ENCODE data around the gene SPIRE2.

SPIRE2 gene

DNA sequence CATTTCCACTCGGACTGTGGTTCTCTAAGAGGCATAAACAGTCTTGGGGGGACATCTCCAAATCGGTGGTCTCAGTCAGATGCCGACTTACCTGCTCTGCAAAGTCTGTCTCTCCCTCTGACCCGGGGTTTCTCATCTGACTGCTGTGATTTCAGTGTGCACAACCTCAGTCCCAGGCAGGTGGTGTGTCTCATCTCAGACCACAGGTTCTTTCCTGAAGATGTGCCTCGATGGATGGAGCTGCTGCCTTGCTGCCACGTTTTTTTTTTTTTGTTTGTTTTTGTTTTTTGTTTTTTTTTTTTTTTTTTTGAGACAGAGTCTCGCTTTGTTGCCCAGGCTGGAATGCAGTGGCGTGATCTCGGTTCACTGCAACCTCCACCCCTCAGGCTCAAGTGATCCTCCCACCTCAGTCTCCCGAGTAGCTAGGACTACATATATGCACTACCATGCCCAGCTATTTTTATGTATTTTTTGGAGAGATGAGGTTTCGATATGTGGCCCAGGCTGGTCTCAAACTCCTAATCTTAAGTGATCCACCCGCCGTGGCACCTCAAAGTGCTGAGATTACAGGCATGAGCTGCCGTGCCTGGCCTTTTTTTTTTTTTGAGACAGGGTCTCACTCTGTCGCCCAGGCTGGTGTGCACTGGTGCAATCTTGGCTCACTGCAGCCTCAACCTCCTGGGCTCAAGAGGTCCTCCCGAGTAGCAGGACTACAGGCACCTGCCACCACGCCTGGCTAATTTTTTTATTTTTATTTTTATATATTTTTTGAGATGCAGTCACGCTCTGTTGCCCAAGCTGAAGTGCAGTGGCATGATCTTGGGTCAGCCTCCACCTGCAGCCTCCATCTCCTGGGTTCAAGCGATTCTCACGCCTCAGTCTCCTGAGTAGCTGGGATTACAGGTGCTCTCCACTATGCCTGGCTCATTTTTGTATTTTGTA is 15.4 kb downstream of the SPIRE2 start:
- Histone ChIP-seq H3K27me3 (replicated peaks; ENCODE audit: control insufficient read depth, insufficient read depth, low read length) (peaks cover 5% of the 10 kb centered on the region), H3K9ac (ENCODE audit: low read length) (no peak overlapping the region), H3K4me1 (ENCODE audit: control insufficient read depth, insufficient read depth, low read length) (no peaks in the 10 kb centered on the region), H3K36me3 (ENCODE audit: control insufficient read depth, insufficient read depth, low read length, severe bottlenecking) (no peaks in the 10 kb centered on the region), H3K4me3 (ENCODE audit: low read length) (no peak overlapping the region), H3K9me3 (ENCODE audit: control insufficient read depth, low read length) (no peaks in the 10 kb centered on the region)
- no peak for DNase-seq (ENCODE audit: low read depth)

- Histone ChIP-seq H3K36me3 (ENCODE audit: control insufficient read depth, insufficient read depth, low read length, severe bottlenecking) (no peaks in the 10 kb centered on the region), H3K9me3 (ENCODE audit: control insufficient read depth, low read length) (no peaks in the 10 kb centered on the region), H3K4me3 (ENCODE audit: low read length) (no peak overlapping the region), H3K9ac (ENCODE audit: low read length) (no peak overlapping the region), H3K27me3 (replicated peaks; ENCODE audit: control insufficient read depth, insufficient read depth, low read length) (peaks cover 5% of the 10 kb centered on the region), H3K4me1 (ENCODE audit: control insufficient read depth, insufficient read depth, low read length) (no peaks in the 10 kb centered on the region)
- no peak for DNase-seq (ENCODE audit: low read depth)
Observed at GRCh38 chr16:89844739-89845339, 16.6 kb downstream of the SPIRE2 start.

DNA sequence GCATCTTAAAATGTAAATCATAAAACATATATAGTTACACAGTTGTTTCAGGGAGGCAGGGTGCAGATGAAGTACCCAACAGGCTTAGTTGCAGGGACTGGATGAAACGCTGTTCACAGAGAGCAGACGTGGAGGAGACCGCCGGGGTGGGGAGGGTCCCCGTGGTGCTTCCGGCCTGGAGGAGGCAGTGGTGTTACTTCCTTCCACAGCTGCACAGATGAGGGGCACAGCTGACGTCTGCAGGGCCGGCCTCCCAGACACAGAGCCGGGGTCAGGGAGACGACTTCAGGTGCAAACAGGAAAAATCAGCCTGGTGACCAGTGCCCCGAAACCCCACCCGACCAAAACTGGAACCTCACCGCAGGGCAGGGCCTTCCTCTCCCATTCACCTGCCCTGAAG is 17.1 kb downstream of the SPIRE2 start:
- Histone ChIP-seq H3K4me3 (ENCODE audit: low read length) (no peak overlapping the region), H3K27me3 (replicated peaks; ENCODE audit: control insufficient read depth, insufficient read depth, low read length) (peaks cover 5% of the 10 kb centered on the region), H3K4me1 (ENCODE audit: control insufficient read depth, insufficient read depth, low read length) (no peaks in the 10 kb centered on the region), H3K36me3 (ENCODE audit: control insufficient read depth, insufficient read depth, low read length, severe bottlenecking) (no peaks in the 10 kb centered on the region), H3K9me3 (ENCODE audit: control insufficient read depth, low read length) (no peaks in the 10 kb centered on the region), H3K9ac (ENCODE audit: low read length) (no peak overlapping the region)
- DNase-seq (ENCODE audit: low read depth), result no peak

DNA sequence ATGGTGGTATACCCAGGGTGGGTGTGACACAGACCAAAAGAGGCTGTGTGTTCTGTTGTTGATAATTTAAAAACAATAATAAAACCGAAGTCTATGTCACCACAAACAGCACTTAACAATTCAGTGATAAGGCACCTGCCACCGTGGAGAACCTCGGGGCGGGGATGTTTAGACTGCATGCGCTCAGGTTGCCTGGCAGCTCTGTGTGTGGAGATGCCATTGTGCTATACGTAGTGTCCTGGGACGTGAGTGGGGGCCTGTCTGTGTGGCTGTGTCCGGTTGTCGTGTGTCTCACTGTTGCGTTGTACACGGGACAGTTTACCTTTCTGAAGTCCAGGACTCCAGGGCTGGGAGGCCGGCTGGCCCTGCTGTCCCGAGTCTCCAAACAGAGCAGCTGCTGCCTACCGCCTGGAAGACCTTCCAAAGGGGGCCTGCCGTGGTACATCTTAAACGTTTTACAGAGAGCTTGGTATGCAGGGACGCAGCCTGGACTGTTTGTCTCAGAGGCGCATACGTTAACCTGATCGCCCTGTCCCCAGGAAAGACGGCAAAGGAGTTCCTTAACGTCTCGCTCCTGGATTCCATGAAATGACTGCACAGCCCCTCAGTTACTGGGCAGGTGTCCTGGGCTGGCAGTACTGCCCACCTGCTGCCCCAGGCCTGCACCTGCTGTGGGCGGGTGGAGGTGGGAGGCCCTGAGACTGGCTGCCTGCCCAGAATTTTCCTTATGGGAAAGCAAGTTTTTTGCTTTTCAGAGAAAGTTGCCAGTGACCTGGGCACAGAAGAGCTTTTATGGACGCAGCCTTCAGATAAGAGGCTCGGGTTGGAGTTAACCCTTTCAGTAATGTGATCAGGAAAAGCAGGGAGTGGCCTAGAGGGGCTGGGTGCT is 19.0 kb downstream of the SPIRE2 start:
- peaks cover 5% of the 10 kb centered on the region for H3K27me3 ChIP-seq (replicated peaks; ENCODE audit: control insufficient read depth, insufficient read depth, low read length)
- DNase-seq (ENCODE audit: low read depth), result no peak

GRCh38 chr16:89847940-89848297 is 19.6 kb downstream of the SPIRE2 start:
- Histone ChIP-seq H3K4me1 (ENCODE audit: control insufficient read depth, insufficient read depth, low read length) (no peaks in the 10 kb centered on the region), H3K36me3 (ENCODE audit: control insufficient read depth, insufficient read depth, low read length, severe bottlenecking) (no peaks in the 10 kb centered on the region), H3K9me3 (ENCODE audit: control insufficient read depth, low read length) (no peaks in the 10 kb centered on the region), H3K9ac (ENCODE audit: low read length) (no peak overlapping the region), H3K27me3 (replicated peaks; ENCODE audit: control insufficient read depth, insufficient read depth, low read length) (peaks cover 5% of the 10 kb centered on the region), H3K4me3 (ENCODE audit: low read length) (no peak overlapping the region)
- DNase-seq (ENCODE audit: low read depth), result no peak

More for the DNA sequence above, 19.0 kb downstream of the SPIRE2 start:
- H3K4me3 ChIP-seq (ENCODE audit: low read length), result no peak overlapping the region
- H3K9ac ChIP-seq (ENCODE audit: low read length), result no peak overlapping the region
- H3K36me3 ChIP-seq (ENCODE audit: control insufficient read depth, insufficient read depth, low read length, severe bottlenecking), result no peaks in the 10 kb centered on the region
- no peaks in the 10 kb centered on the region for H3K4me1 ChIP-seq (ENCODE audit: control insufficient read depth, insufficient read depth, low read length)
- H3K9me3 ChIP-seq (ENCODE audit: control insufficient read depth, low read length), result no peaks in the 10 kb centered on the region

DNA sequence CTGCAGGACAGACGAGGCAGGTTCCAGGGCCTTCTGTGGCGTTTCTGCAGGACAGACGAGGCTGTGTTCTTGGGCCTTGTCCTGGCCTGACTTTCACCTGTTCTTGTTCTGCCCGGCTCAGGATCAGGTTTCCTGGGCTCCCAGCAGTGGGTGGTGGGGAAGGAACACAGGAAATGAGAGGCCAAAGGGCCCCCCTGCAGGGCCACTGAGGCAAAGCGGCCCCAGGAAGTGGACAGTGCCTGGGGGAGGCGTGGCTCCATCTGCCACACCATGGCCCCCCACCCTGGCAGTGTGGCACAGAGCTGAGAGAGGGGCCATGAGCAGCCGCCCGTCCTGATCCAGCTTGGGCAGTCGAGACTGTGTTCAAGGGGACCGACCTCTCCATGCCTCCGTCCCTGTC is 20.7 kb downstream of the SPIRE2 start:
- DNase-seq (ENCODE audit: low read depth), result no peak

GRCh38 chr16:89853306-89853993 is 25.2 kb downstream of the SPIRE2 start:
- Histone ChIP-seq H3K4me1 (ENCODE audit: control insufficient read depth, insufficient read depth, low read length) (no peaks in the 10 kb centered on the region), H3K27me3 (replicated peaks; ENCODE audit: control insufficient read depth, insufficient read depth, low read length) (no peaks in the 10 kb centered on the region), H3K36me3 (ENCODE audit: control insufficient read depth, insufficient read depth, low read length, severe bottlenecking) (no peaks in the 10 kb centered on the region), H3K9ac (ENCODE audit: low read length) (no peak overlapping the region), H3K4me3 (ENCODE audit: low read length) (no peak overlapping the region), H3K9me3 (ENCODE audit: control insufficient read depth, low read length) (no peaks in the 10 kb centered on the region)
- no peak for DNase-seq (ENCODE audit: low read depth)

More for the DNA sequence above, 20.7 kb downstream of the SPIRE2 start:
- Histone ChIP-seq H3K36me3 (ENCODE audit: control insufficient read depth, insufficient read depth, low read length, severe bottlenecking) (no peaks in the 10 kb centered on the region), H3K9me3 (ENCODE audit: control insufficient read depth, low read length) (no peaks in the 10 kb centered on the region), H3K4me3 (ENCODE audit: low read length) (no peak overlapping the region), H3K27me3 (replicated peaks; ENCODE audit: control insufficient read depth, insufficient read depth, low read length) (peaks cover 5% of the 10 kb centered on the region), H3K9ac (ENCODE audit: low read length) (no peak overlapping the region), H3K4me1 (ENCODE audit: control insufficient read depth, insufficient read depth, low read length) (no peaks in the 10 kb centered on the region)

GRCh38 chr16:89855301-89855945 is 27.1 kb downstream of the SPIRE2 start:
- H3K4me3 ChIP-seq (ENCODE audit: low read length), result no peak overlapping the region
- no peaks in the 10 kb centered on the region for H3K27me3 ChIP-seq (replicated peaks; ENCODE audit: control insufficient read depth, insufficient read depth, low read length)
- no peak overlapping the region for H3K9ac ChIP-seq (ENCODE audit: low read length)
- DNase-seq (ENCODE audit: low read depth), result no peak
- H3K9me3 ChIP-seq (ENCODE audit: control insufficient read depth, low read length), result no peaks in the 10 kb centered on the region
- H3K4me1 ChIP-seq (ENCODE audit: control insufficient read depth, insufficient read depth, low read length), result no peaks in the 10 kb centered on the region
- H3K36me3 ChIP-seq (ENCODE audit: control insufficient read depth, insufficient read depth, low read length, severe bottlenecking), result no peaks in the 10 kb centered on the region

GRCh38 chr16:89855986-89856385 is 27.7 kb downstream of the SPIRE2 start:
- no peak for DNase-seq (ENCODE audit: low read depth)
- no peak overlapping the region for H3K9ac ChIP-seq (ENCODE audit: low read length)
- no peaks in the 10 kb centered on the region for H3K9me3 ChIP-seq (ENCODE audit: control insufficient read depth, low read length)
- no peak overlapping the region for H3K4me3 ChIP-seq (ENCODE audit: low read length)
- H3K4me1 ChIP-seq (ENCODE audit: control insufficient read depth, insufficient read depth, low read length), result no peaks in the 10 kb centered on the region
- H3K36me3 ChIP-seq (ENCODE audit: control insufficient read depth, insufficient read depth, low read length, severe bottlenecking), result no peaks in the 10 kb centered on the region
- H3K27me3 ChIP-seq (replicated peaks; ENCODE audit: control insufficient read depth, insufficient read depth, low read length), result no peaks in the 10 kb centered on the region

GRCh38 chr16:89858973-89859614 is 30.8 kb downstream of the SPIRE2 start:
- Histone ChIP-seq H3K4me3 (ENCODE audit: low read length) (no peak overlapping the region), H3K4me1 (ENCODE audit: control insufficient read depth, insufficient read depth, low read length) (peaks cover 8% of the 10 kb centered on the region), H3K9me3 (ENCODE audit: control insufficient read depth, low read length) (no peaks in the 10 kb centered on the region), H3K9ac (ENCODE audit: low read length) (no peak overlapping the region), H3K27me3 (replicated peaks; ENCODE audit: control insufficient read depth, insufficient read depth, low read length) (no peaks in the 10 kb centered on the region), H3K36me3 (ENCODE audit: control insufficient read depth, insufficient read depth, low read length, severe bottlenecking) (no peaks in the 10 kb centered on the region)
- no peak for DNase-seq (ENCODE audit: low read depth)
